NT2/D1 (cell line): Measurements from ENCODE around the gene UBC.

Experiments used
- DNase-seq: peaks from one replicate; pipeline ENCODE4 v3.0.0-alpha.2; 2011; ENCODE audit warnings: low read depth, low spot score
- H3K27me3 ChIP-seq: 2 replicates; pipeline ENCODE4 v1.6.0; 2011; ENCODE audit warnings: mild to moderate bottlenecking; ENCODE audit not compliant: insufficient read length, insufficient read depth
- H3K36me3 ChIP-seq: 2 replicates; pipeline ENCODE4 v1.6.1; 2011; ENCODE audit warnings: mild to moderate bottlenecking, low read length, mixed read lengths; ENCODE audit not compliant: insufficient read depth, insufficient read length
- H3K4me1 ChIP-seq: 2 replicates; pipeline ENCODE4 v1.5.1; 2011; ENCODE audit not compliant: insufficient read depth, insufficient read length
- H3K4me3 ChIP-seq: 2 replicates; pipeline ENCODE4 v1.5.1; 2011; ENCODE audit warnings: low read depth; ENCODE audit not compliant: insufficient read length
- H3K9ac ChIP-seq: 2 replicates; pipeline ENCODE4 v1.6.0; 2011; ENCODE audit warnings: low read depth; ENCODE audit not compliant: insufficient read length
- H3K9me3 ChIP-seq: 2 replicates; pipeline ENCODE4 v1.5.1; 2011; ENCODE audit warnings: mild to moderate bottlenecking, low read length; ENCODE audit not compliant: insufficient read depth
- SUZ12 ChIP-seq: IDR thresholded peaks from 2 replicates; pipeline ENCODE4 v1.6.1; 2011; ENCODE audit not compliant: insufficient read length, insufficient read depth; ENCODE audit errors: extremely low read depth
- YY1 ChIP-seq: IDR thresholded peaks from 2 replicates; pipeline ENCODE4 v1.6.1; 2011; ENCODE audit not compliant: insufficient read length, insufficient read depth
- ZNF274 ChIP-seq: IDR thresholded peaks from 2 replicates; pipeline ENCODE4 v1.6.1; 2011; ENCODE audit warnings: mild to moderate bottlenecking, low read depth, low read length

Gene UBC

GRCh38 chr12:124867401-124867930 is 47.0 kb downstream of the UBC start:
- Histone ChIP-seq H3K9ac (no peak overlapping the region), H3K27me3 (peaks cover 8% of the 10 kb centered on the region), H3K36me3 (no peaks in the 10 kb centered on the region), H3K4me1 (peaks cover 14% of the 10 kb centered on the region), H3K9me3 (no peaks in the 10 kb centered on the region), H3K4me3 (no peak overlapping the region)
- no peak for TF ChIP-seq SUZ12
- no peak for TF ChIP-seq YY1
- no peak for TF ChIP-seq ZNF274
- no peak for DNase-seq

DNA sequence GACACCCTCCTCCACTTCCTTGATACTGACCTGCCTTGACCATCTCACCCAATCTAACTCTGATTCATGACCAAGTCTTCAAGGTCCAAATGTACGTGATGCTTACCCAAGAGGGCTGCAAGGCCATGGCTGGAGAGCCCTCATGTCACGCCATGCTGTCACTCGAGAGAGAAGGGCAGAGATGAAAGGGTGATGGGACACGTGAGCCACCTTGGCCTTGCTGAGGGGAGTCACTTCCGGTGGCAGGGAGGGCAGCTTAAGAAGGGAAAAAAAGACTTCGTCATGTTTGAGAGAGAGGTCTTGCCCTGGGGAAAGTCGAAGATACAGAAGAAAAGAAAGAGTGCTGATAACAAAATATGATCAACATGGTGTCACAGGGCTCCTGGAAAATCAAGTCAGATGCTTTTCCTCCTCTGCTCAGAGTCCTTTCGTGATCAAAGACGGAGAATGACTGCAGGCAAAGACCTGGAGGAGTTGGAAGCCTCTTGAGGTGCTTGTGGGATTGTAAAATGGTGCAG is 47.5 kb downstream of the UBC start:
- DNase-seq: no peak
- peaks cover 8% of the 10 kb centered on the region for H3K27me3 ChIP-seq
- H3K9me3 ChIP-seq: no peaks in the 10 kb centered on the region
- no peak for TF ChIP-seq YY1
- no peak for TF ChIP-seq SUZ12
- TF ChIP-seq ZNF274: no peak
- H3K9ac ChIP-seq: no peak overlapping the region
- H3K4me1 ChIP-seq: peaks cover 13% of the 10 kb centered on the region
- peaks cover 4% of the 10 kb centered on the region for H3K36me3 ChIP-seq
- no peak overlapping the region for H3K4me3 ChIP-seq

GRCh38 chr12:124866195-124866882 is 48.1 kb downstream of the UBC start:
- H3K9me3 ChIP-seq: no peaks in the 10 kb centered on the region

DNA sequence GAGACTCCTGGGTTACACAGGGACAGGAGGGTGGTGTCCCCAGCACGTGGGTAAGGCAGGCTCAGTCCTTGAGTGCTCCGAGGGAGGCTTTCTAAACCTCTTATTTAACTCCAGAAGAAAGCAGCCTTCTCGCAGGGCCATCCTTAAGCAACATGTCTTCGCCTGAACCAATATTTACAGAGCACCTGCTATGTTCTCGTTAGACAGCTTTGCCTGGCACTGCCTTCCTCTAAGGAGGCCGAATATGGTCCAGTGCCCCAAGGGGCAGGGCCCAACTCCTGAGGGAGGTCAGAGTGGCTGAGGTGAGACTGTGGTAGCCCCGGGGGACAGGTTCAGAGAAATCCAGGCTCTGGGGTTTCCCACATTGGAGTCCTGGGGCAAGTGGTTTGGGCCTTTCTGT is 48.7 kb downstream of the UBC start:
- no peak for TF ChIP-seq SUZ12
- H3K4me3 ChIP-seq: no peak overlapping the region
- H3K9me3 ChIP-seq: no peaks in the 10 kb centered on the region
- H3K9ac ChIP-seq: no peak overlapping the region
- no peak for DNase-seq
- H3K27me3 ChIP-seq: peaks cover 8% of the 10 kb centered on the region
- H3K36me3 ChIP-seq: peaks cover 10% of the 10 kb centered on the region
- H3K4me1 ChIP-seq: peaks cover 16% of the 10 kb centered on the region

More at GRCh38 chr12:124866195-124866882, 48.1 kb downstream of the UBC start:
- H3K4me3 ChIP-seq: no peak overlapping the region
- H3K4me1 ChIP-seq: peaks cover 16% of the 10 kb centered on the region
- peaks cover 8% of the 10 kb centered on the region for H3K27me3 ChIP-seq
- DNase-seq: no peak
- TF ChIP-seq YY1: no peak
- no peak for TF ChIP-seq SUZ12
- no peak for TF ChIP-seq ZNF274
- H3K36me3 ChIP-seq: peaks cover 10% of the 10 kb centered on the region
- no peak overlapping the region for H3K9ac ChIP-seq

- TF ChIP-seq YY1: no peak
- no peak for TF ChIP-seq ZNF274
- TF ChIP-seq SUZ12: no peak
- Histone ChIP-seq H3K4me3 (peak overlapping the region; percentile 25), H3K9ac (peak overlapping the region; percentile 74), H3K27me3 (peaks cover 8% of the 10 kb centered on the region), H3K9me3 (no peaks in the 10 kb centered on the region), H3K4me1 (peaks cover 12% of the 10 kb centered on the region), H3K36me3 (peaks cover 19% of the 10 kb centered on the region)
- DNase-seq: no peak
Observed at GRCh38 chr12:124864326-124864752, 50.1 kb downstream of the UBC start.

DNA sequence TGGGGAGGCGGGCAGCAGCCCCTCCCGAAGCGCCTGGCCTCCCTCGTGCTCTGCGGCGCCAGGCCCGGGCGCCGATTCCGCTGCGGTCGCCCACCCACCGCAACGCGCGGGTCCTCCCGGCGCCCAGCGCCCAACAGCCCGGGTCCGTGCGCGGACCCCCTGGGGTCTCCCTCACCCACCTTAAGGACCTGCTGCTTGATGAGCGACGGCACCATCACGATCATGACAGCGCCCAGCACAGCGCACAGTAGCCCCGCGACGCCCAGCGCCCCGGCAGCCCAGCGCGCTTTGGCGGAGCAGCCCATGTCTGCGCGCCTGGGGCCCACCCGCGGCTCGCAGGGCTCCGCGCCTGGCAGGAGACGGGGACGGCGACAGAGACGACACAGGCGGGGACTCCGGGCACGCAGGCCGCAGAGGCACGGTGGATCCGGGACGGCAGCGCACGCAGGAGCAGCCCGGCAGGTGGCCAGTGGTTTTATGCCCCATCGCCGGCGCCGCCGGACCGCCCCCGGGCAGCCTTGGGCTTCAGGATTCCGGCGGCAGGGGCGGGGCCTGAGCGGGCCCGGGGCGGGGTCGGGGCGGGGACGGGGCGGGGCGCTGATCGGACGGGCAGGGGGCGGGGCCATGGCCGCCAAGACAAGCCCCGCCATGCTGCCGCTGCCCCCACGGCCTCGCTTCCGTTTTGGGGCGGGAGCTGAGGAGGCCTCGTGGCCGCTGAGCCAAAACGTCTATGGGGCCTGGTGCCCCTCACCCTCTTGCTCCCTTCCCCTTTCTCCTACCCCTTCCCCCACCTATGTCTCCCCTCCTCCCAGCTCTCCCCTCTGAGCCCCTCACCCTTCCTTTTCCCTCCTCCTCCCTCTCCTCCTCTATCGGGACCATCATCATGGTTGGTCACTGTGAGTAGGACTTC is 50.8 kb downstream of the UBC start, which contains the start of gene SCARB1:
SCARB1 (minus strand) TSS at position 449 of the 910 bp plus-strand sequence; CDS start at position 305, 144 bp downstream.
- no peak for TF ChIP-seq ZNF274
- peak; percentile 54 for TF ChIP-seq YY1

More for the DNA sequence above, 50.8 kb downstream of the UBC start, which contains the start of gene SCARB1:
- Histone ChIP-seq H3K4me1 (peaks cover 10% of the 10 kb centered on the region), H3K4me3 (peak within 1 kb of the TSS; percentile 88), H3K27me3 (peaks cover 8% of the 10 kb centered on the region), H3K9ac (peak within 1 kb of the TSS; percentile 92), H3K36me3 (peaks cover 24% of the 10 kb centered on the region), H3K9me3 (no peaks in the 10 kb centered on the region)
- DNase-seq: peak; percentile 73
